Breast epithelium (tissue), 3 donors: ENCODE data around the gene OCA2.

Experiments used
- POLR2A ChIP-seq: fragments of 450-650 bp; IDR thresholded peaks from one replicate; pipeline ENCODE4 v1.6.1; 2016; ENCODE audit warnings: antibody characterized with exemption, mild to moderate bottlenecking, moderate library complexity
- POLR2AphosphoS5 ChIP-seq, 3 donors: sonication (generic); formaldehyde crosslinking; IDR thresholded peaks; one replicate each; pipeline ENCODE4 v1.6.1; 2017; ENCODE audit warnings: antibody characterized with exemption in 3 of 3
- TF ChIP-seq, protein P1 (sequence below), 3 donors: fragments of 450-650 bp; IDR thresholded peaks; one replicate each; pipeline ENCODE4 v1.5.1; 2016 to 2017; ENCODE audit warnings: antibody characterized with exemption in 3 of 3, mild to moderate bottlenecking in 3 of 3, moderate library complexity in 3 of 3

DNA sequence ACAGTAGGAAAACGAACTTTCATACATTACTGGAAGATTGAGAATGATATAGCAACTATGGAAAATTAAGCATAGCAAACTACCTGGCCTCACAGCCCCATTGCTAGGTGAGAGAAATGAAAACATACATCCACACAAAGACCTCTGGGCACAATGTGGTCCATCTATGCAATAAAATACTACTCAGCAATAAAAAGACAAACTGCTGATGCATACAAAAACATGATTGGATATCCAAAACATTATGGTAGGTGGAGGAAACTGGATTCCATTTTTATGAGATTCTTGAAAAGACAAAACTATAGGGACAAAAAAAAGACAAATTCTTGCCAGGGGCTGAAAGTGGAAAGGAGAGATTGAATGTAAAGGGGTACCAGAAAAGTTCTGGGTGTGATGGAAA is 308.8 kb downstream of the OCA2 start:
- TF ChIP-seq POLR2A (no peak), POLR2AphosphoS5 (IDR thresholded peaks at IDR 0.05) (no peak)
- TF ChIP-seq, protein P1, sequence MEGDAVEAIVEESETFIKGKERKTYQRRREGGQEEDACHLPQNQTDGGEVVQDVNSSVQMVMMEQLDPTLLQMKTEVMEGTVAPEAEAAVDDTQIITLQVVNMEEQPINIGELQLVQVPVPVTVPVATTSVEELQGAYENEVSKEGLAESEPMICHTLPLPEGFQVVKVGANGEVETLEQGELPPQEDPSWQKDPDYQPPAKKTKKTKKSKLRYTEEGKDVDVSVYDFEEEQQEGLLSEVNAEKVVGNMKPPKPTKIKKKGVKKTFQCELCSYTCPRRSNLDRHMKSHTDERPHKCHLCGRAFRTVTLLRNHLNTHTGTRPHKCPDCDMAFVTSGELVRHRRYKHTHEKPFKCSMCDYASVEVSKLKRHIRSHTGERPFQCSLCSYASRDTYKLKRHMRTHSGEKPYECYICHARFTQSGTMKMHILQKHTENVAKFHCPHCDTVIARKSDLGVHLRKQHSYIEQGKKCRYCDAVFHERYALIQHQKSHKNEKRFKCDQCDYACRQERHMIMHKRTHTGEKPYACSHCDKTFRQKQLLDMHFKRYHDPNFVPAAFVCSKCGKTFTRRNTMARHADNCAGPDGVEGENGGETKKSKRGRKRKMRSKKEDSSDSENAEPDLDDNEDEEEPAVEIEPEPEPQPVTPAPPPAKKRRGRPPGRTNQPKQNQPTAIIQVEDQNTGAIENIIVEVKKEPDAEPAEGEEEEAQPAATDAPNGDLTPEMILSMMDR (IDR thresholded peaks at IDR 0.05): no peak
